Measurements from ENCODE around the gene COBL. TPM values are rescaled to one million over a fixed set of nuclear protein-coding genes. Genes with fewer than 3 reads are reported as not detected.
A peak's percentile ranks its signal among the peaks of the same experiment; 100 is the strongest.

The COBL gene
- total RNA-seq, 1 experiment from 2014 or later: 49.9 TPM

DNA sequence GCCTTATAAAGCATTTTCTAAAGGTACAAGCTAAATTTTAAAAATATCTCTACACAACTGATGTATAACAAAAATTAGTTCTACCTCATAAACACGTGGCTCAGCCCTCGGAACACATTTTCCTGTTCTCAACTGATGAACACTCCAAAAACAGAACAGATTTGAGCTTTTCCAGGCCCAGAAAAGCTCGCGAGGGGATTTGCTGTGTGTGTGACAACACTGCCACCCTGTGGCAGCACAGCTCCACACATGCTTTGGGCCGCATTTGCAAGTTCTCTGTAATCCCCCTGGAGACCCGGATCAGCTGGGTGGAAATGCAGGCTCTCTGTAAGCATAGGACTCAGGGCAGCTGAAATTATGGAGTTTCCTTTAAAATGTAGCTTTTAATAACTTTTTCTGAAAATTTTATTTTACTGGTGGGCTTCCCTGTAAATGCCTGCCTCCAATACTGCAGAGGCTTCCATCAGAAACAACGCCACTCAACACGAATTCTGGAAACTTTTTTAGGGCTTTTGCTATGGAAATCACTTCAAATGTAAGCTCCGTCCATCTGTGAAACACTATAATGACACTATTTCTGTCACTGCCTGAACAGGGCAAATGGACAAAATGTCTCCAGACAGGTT is 155.5 kb downstream of the COBL start:
- H3K4me1 Mint-ChIP-seq (ENCODE audit: low read depth, unreplicated experiment): no peaks in the 10 kb centered on the region
- TF ChIP-seq, protein P1, sequence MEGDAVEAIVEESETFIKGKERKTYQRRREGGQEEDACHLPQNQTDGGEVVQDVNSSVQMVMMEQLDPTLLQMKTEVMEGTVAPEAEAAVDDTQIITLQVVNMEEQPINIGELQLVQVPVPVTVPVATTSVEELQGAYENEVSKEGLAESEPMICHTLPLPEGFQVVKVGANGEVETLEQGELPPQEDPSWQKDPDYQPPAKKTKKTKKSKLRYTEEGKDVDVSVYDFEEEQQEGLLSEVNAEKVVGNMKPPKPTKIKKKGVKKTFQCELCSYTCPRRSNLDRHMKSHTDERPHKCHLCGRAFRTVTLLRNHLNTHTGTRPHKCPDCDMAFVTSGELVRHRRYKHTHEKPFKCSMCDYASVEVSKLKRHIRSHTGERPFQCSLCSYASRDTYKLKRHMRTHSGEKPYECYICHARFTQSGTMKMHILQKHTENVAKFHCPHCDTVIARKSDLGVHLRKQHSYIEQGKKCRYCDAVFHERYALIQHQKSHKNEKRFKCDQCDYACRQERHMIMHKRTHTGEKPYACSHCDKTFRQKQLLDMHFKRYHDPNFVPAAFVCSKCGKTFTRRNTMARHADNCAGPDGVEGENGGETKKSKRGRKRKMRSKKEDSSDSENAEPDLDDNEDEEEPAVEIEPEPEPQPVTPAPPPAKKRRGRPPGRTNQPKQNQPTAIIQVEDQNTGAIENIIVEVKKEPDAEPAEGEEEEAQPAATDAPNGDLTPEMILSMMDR (IDR thresholded peaks at IDR 0.05; ENCODE audit: unreplicated experiment): peak; percentile 99
- no peaks in the 10 kb centered on the region for H3K36me3 Mint-ChIP-seq (ENCODE audit: insufficient read depth, unreplicated experiment)

DNA sequence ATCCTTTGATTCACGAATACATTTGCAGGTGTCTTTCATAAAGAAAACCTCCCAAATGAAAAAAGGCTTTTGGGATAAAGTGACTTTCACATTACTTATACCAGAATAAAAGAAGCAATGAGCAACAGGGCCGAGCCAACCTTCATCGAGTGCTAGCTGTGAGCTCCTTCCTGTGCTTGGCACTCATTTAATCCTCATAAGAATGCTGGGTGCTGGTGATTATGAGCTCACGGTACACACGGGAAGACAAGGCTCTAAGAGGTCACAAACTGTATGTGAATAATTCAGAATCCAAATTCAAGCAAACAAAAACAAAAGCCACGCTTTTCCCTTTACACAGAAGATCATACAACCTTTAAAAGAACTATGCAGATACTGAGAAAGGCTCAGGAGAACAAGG is 156.2 kb downstream of the COBL start:
- Mint-ChIP-seq H3K36me3 (ENCODE audit: insufficient read depth, unreplicated experiment) (no peaks in the 10 kb centered on the region), H3K4me1 (ENCODE audit: low read depth, unreplicated experiment) (no peaks in the 10 kb centered on the region), H3K4me3 (ENCODE audit: low read depth, unreplicated experiment) (no peak overlapping the region), H3K27me3 (ENCODE audit: unreplicated experiment) (no peaks in the 10 kb centered on the region), H3K27ac (ENCODE audit: unreplicated experiment) (no peak overlapping the region), H3K9me3 (ENCODE audit: low read depth, unreplicated experiment) (no peaks in the 10 kb centered on the region)
- TF ChIP-seq, protein P1 (IDR thresholded peaks at IDR 0.05; ENCODE audit: unreplicated experiment): no peak
- DNase-seq: no peak
- no TSS peak for BruUV-seq (replicated peaks)
- intact Hi-C loops (cut with micrococcal nuclease; ENCODE audit: unreplicated experiment): loop anchor here (2.0 kb wide), 5 partner anchors 464 to 1068 kb away; partner anchors contain the start of gene ZPBP
- CTCF ChIA-PET: interaction anchor here (0.7 to 5.3 kb wide), 27 partner anchors 8 to 1068 kb away, joined by 3 to 213 read pairs (median 5); partner anchors contain the start of gene ZPBP

More for the DNA sequence above, 155.5 kb downstream of the COBL start:
- no TSS peak for BruUV-seq (replicated peaks)
- Mint-ChIP-seq H3K27ac (ENCODE audit: unreplicated experiment) (no peak overlapping the region), H3K27me3 (ENCODE audit: unreplicated experiment) (no peaks in the 10 kb centered on the region), H3K4me3 (ENCODE audit: low read depth, unreplicated experiment) (no peak overlapping the region), H3K9me3 (ENCODE audit: low read depth, unreplicated experiment) (no peaks in the 10 kb centered on the region)
- CTCF ChIA-PET: interaction anchor here (0.7 to 5.3 kb wide), 29 partner anchors 9 to 1068 kb away, joined by 3 to 213 read pairs (median 5); partner anchors contain the start of gene ZPBP
- peak; percentile 69 for DNase-seq
- intact Hi-C loops (cut with micrococcal nuclease; ENCODE audit: unreplicated experiment): loop anchor here (2.0 kb wide), 5 partner anchors 464 to 1068 kb away; partner anchors contain the start of gene ZPBP

DNA sequence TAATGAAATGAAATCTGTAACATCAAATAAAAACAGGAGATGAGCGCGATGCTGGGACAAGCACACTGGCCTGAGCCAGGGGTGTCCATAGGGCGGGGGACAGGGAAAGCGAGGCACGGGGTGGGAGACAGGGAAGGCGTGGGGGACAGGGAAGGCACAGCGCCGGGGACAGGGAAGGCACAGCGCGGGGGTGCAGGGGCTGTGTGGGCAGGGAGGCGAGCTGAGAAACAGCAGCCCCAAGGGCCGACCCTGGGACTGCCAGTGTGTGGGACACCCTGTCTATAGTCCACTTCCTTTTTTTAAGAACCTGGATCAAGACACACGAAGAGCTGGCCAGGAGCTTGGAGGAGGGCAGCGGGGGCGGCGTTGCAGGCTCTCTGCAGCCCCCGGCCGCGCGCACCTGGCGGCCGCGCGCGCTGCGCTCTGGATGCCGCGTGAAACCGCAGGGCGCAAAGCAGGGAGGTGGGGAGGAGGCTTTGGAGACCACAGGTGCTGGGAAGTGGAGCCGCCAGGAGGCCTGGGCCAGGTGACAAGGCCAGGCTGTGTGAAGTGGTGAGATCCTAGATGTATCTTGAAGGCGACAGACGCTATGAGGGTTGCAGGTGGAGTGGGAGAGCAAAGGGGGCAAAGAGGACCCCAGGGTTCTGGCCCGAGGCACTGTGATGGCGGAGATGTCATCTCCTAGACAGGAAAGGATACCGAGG is 157.7 kb downstream of the COBL start:
- intact Hi-C loops (cut with micrococcal nuclease; ENCODE audit: unreplicated experiment): no loop called here
- no peak overlapping the region for H3K4me3 Mint-ChIP-seq (ENCODE audit: low read depth, unreplicated experiment)
- H3K36me3 Mint-ChIP-seq (ENCODE audit: insufficient read depth, unreplicated experiment): no peaks in the 10 kb centered on the region
- TF ChIP-seq, protein P1 (IDR thresholded peaks at IDR 0.05; ENCODE audit: unreplicated experiment): no peak
- CTCF ChIA-PET: interaction anchor here (0.6 kb wide), 1 partner anchor 13 kb away, joined by 3 read pairs; no protein-coding TSS in a partner anchor
- H3K27me3 Mint-ChIP-seq (ENCODE audit: unreplicated experiment): no peaks in the 10 kb centered on the region
- H3K9me3 Mint-ChIP-seq (ENCODE audit: low read depth, unreplicated experiment): no peaks in the 10 kb centered on the region
- no TSS peak for BruUV-seq (replicated peaks)
- H3K27ac Mint-ChIP-seq (ENCODE audit: unreplicated experiment): no peak overlapping the region
- no peak for DNase-seq
- H3K4me1 Mint-ChIP-seq (ENCODE audit: low read depth, unreplicated experiment): no peaks in the 10 kb centered on the region

DNA sequence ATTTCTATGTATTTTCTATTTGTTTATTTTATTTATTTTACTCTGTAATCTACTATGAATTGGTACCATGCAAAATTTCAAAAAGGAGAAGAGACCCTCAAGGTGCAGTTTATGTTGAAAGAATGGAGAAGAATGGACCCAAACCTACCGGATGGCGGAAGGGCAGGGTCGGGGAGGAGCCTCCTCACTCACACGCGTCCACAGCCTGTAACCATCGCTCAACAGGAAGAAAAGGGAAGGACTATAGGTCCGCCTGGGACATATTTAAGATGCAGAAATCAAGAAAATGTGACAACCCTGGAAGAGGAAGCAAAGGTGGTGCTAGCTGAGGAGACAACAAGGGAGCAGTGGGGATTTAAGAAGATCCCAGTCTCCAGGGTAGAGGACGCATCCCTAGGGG is 158.4 kb downstream of the COBL start:
- Mint-ChIP-seq H3K27me3 (ENCODE audit: unreplicated experiment) (no peaks in the 10 kb centered on the region), H3K9me3 (ENCODE audit: low read depth, unreplicated experiment) (no peaks in the 10 kb centered on the region), H3K36me3 (ENCODE audit: insufficient read depth, unreplicated experiment) (no peaks in the 10 kb centered on the region), H3K4me3 (ENCODE audit: low read depth, unreplicated experiment) (no peak overlapping the region), H3K4me1 (ENCODE audit: low read depth, unreplicated experiment) (no peaks in the 10 kb centered on the region), H3K27ac (ENCODE audit: unreplicated experiment) (no peak overlapping the region)
- no TSS peak for BruUV-seq (replicated peaks)
- DNase-seq: no peak
- CTCF ChIA-PET: interaction anchor here (0.6 kb wide), 1 partner anchor 12 kb away, joined by 3 read pairs; no protein-coding TSS in a partner anchor
- intact Hi-C loops (cut with micrococcal nuclease; ENCODE audit: unreplicated experiment): no loop called here
- TF ChIP-seq, protein P1 (IDR thresholded peaks at IDR 0.05; ENCODE audit: unreplicated experiment): no peak

Data from Calu3 (cell line).